GM23338 (cell line): Measurements from ENCODE around the gene STAC. TPM values are rescaled to one million over a fixed set of nuclear protein-coding genes. Genes with fewer than 3 reads are reported as not detected.

ENCODE experiments used
- ATAC-seq: fragments of 200-7000 bp; cut with Tn5 transposase; 3 replicates; pipeline ENCODE4 v1.9.1; 2020
- DNase-seq: peaks from one replicate; pipeline ENCODE4 v3.0.0-alpha.2; 2015; ENCODE audit warnings: low spot score
- H2AFZ ChIP-seq: fragments of 200-600 bp; sonication (generic); 2 replicates; pipeline ENCODE4 v1.8.0; 2016; ENCODE audit warnings: antibody characterized with exemption, mild to moderate bottlenecking, moderate library complexity
- H3F3A ChIP-seq: fragments of 200-600 bp; sonication (generic); replicated peaks from 2 replicates; pipeline ENCODE4 v1.8.0; 2017; ENCODE audit warnings: antibody characterized with exemption, mixed run types, low read depth
- H3K27ac ChIP-seq: fragments of 200-600 bp; sonication (generic); 2 replicates; pipeline ENCODE4 v1.6.1; 2016; ENCODE audit warnings: low read depth
- H3K27me3 ChIP-seq: fragments of 200-600 bp; sonication (generic); 2 replicates; pipeline ENCODE4 v1.8.0; 2016; ENCODE audit warnings: mild to moderate bottlenecking, mixed run types, moderate library complexity; ENCODE audit not compliant: insufficient read depth
- H3K36me3 ChIP-seq: fragments of 200-600 bp; sonication (generic); 2 replicates; pipeline ENCODE4 v1.8.0; 2016; ENCODE audit warnings: mild to moderate bottlenecking; ENCODE audit not compliant: insufficient read depth
- H3K4me1 ChIP-seq: fragments of 200-600 bp; sonication (generic); 2 replicates; pipeline ENCODE4 v1.8.0; 2016; ENCODE audit warnings: mild to moderate bottlenecking, moderate library complexity; ENCODE audit not compliant: insufficient read depth
- H3K4me2 ChIP-seq: fragments of 200-600 bp; sonication (generic); 2 replicates; pipeline ENCODE4 v1.7.1; 2017; ENCODE audit warnings: mixed run types
- H3K4me3 ChIP-seq: fragments of 200-600 bp; sonication (generic); 2 replicates; pipeline ENCODE4 v1.6.1; 2016; ENCODE audit warnings: mixed run types
- H3K79me2 ChIP-seq: fragments of 200-600 bp; sonication (generic); replicated peaks from 2 replicates; pipeline ENCODE4 v1.8.0; 2017; ENCODE audit warnings: mild to moderate bottlenecking; ENCODE audit not compliant: insufficient read depth
- H3K9me2 ChIP-seq: fragments of 200-600 bp; sonication (generic); 2 replicates; pipeline ENCODE4 v1.8.0; 2017; ENCODE audit not compliant: insufficient read depth
- H4K20me1 ChIP-seq: fragments of 200-600 bp; sonication (generic); replicated peaks from 2 replicates; pipeline ENCODE4 v1.8.0; 2017; ENCODE audit warnings: mild to moderate bottlenecking; ENCODE audit not compliant: insufficient read depth
- H3K27ac Mint-ChIP-seq: 2 replicates; pipeline ENCODE4 v1.8.0; 2020; ENCODE audit warnings: inconsistent platforms, mild to moderate bottlenecking, moderate library complexity, mixed read lengths
- H3K27me3 Mint-ChIP-seq: 3 replicates; pipeline ENCODE4 v1.8.0; 2022; ENCODE audit warnings: low read depth, mild to moderate bottlenecking, moderate library complexity, mixed read lengths, inconsistent platforms; ENCODE audit not compliant: insufficient read depth, poor library complexity
- H3K36me3 Mint-ChIP-seq: 3 replicates; pipeline ENCODE4 v1.8.0; 2021; ENCODE audit warnings: low read depth, mild to moderate bottlenecking, inconsistent platforms, moderate library complexity, mixed read lengths
- H3K4me1 Mint-ChIP-seq: 3 replicates; pipeline ENCODE4 v1.8.0; 2020; ENCODE audit warnings: mild to moderate bottlenecking, inconsistent platforms, mixed read lengths
- H3K4me3 Mint-ChIP-seq: 3 replicates; pipeline ENCODE4 v1.8.0; 2021; ENCODE audit warnings: moderate library complexity, mild to moderate bottlenecking, inconsistent platforms, mixed read lengths
- H3K9me3 Mint-ChIP-seq: 3 replicates; pipeline ENCODE4 v1.8.0; 2020; ENCODE audit warnings: moderate library complexity, mild to moderate bottlenecking, inconsistent platforms, mixed read lengths
- CREB1 ChIP-seq: fragments of 250-450 bp; sonication (Bioruptor Pico); IDR thresholded peaks from 2 replicates; pipeline ENCODE4 v1.5.0; 2020; ENCODE audit warnings: low read depth, mild to moderate bottlenecking, moderate library complexity
- CTCF ChIP-seq, 2 experiments: fragments of 200-600 bp in 1 of 2; sonication (generic) in 1 of 2; conservative IDR thresholded peaks; 2 replicates each; pipeline versions ENCODE4 v1.5.1 to v1.6.1; 2016 to 2017; ENCODE audit warnings: antibody characterized with exemption in 2 of 2, low read depth in 2 of 2, mild to moderate bottlenecking in 2 of 2, moderate library complexity in 1 of 2
- ETS1 ChIP-seq: IDR thresholded peaks from 2 replicates; pipeline ENCODE4 v1.6.1; 2016; ENCODE audit warnings: antibody characterized with exemption
- EZH2 ChIP-seq: fragments of 200-600 bp; sonication (generic); IDR thresholded peaks from one replicate; pipeline ENCODE4 v1.8.0; 2017; ENCODE audit warnings: antibody characterized with exemption, mild to moderate bottlenecking, low read depth; ENCODE audit not compliant: unreplicated experiment
- EZH2phosphoT487 ChIP-seq: fragments of 200-600 bp; sonication (generic); IDR thresholded peaks from one replicate; pipeline ENCODE4 v1.8.1; 2018; ENCODE audit warnings: antibody characterized with exemption; ENCODE audit not compliant: unreplicated experiment
- JUNB ChIP-seq: IDR thresholded peaks from one replicate; pipeline ENCODE4 v1.6.1; 2016; ENCODE audit warnings: antibody characterized with exemption; ENCODE audit not compliant: unreplicated experiment
- POLR2AphosphoS5 ChIP-seq: IDR thresholded peaks from 2 replicates; pipeline ENCODE4 v1.6.1; 2016; ENCODE audit warnings: antibody characterized with exemption, low read depth
- REST ChIP-seq: IDR thresholded peaks from one replicate; pipeline ENCODE4 v1.6.1; 2018; ENCODE audit warnings: antibody characterized with exemption; ENCODE audit not compliant: unreplicated experiment
- STAT1 ChIP-seq: IDR thresholded peaks from one replicate; pipeline ENCODE4 v1.6.1; 2016; ENCODE audit warnings: antibody characterized with exemption; ENCODE audit not compliant: unreplicated experiment
- ZNF114 ChIP-seq: fragments of 250-450 bp; sonication (Bioruptor Pico); IDR thresholded peaks from 2 replicates; pipeline ENCODE4 v1.5.0; 2020; ENCODE audit warnings: mild to moderate bottlenecking, moderate library complexity
- ZNF331 ChIP-seq: fragments of 250-450 bp; sonication (Bioruptor Pico); IDR thresholded peaks from 2 replicates; pipeline ENCODE4 v1.5.0; 2020; ENCODE audit warnings: low read depth, mild to moderate bottlenecking, moderate library complexity
- polyA plus RNA-seq: library from polyadenylated mRNA; unstranded; fragments of >200 nt; fragmentation: Nextera tagmentation; extraction: Ambion mirVana; gene quantifications from 2 replicates; pipeline ENCODE4 v1.2.1, GENCODE V29; 2016
- total RNA-seq: library from RNA; depleted of rRNA; stranded (reverse); fragments of >200 nt; shearing (Covaris generic); gene quantifications from 2 replicates; pipeline ENCODE4 v1.2.3, GENCODE V29; 2014

Gene STAC
- total and polyA plus RNA-seq, 2 experiments from 2014 or later = 5.6 to 22.9 TPM

- no peaks in the 10 kb centered on the region for H3K79me2 ChIP-seq
- no peaks in the 10 kb centered on the region for H3F3A ChIP-seq
- H3K4me1 ChIP-seq = no peaks in the 10 kb centered on the region
- no peaks in the 10 kb centered on the region; the same call in 1 of the 2 replicates for H3K9me2 ChIP-seq
- Mint-ChIP-seq H3K4me3 (no peak overlapping the region), H3K27me3 (peaks cover 4% of the 10 kb centered on the region), H3K36me3 (no peaks in the 10 kb centered on the region), H3K9me3 (no peaks in the 10 kb centered on the region), H3K4me1 (no peaks in the 10 kb centered on the region), H3K27ac (no peak overlapping the region)
- no peaks in the 10 kb centered on the region for H3K36me3 ChIP-seq
- no peaks in the 10 kb centered on the region for H3K27me3 ChIP-seq
- H3K4me2 ChIP-seq = no peak overlapping the region
- DNase-seq = no peak
- H3K27ac ChIP-seq = no peak overlapping the region
- H4K20me1 ChIP-seq = no peaks in the 10 kb centered on the region
- H2AFZ ChIP-seq = no peak overlapping the region
- TF ChIP-seq CREB1 (no peak), CTCF (conservative IDR thresholded peaks at IDR 0.05; ENCODE audit: low read depth in 2 of 2) (no peak), ZNF114 (CRISPR knock-in tag) (no peak), POLR2AphosphoS5 (no peak), ZNF331 (no peak), EZH2phosphoT487 (no peak), JUNB (no peak), EZH2 (no peak), STAT1 (no peak), ETS1 (no peak), REST (no peak)
- no peak for ATAC-seq
- no peak overlapping the region for H3K4me3 ChIP-seq
Observed at GRCh38 chr3:36557708-36558421, 177.6 kb downstream of the STAC start.
